Middle frontal gyrus (tissue), 1 donor: Measurements from ENCODE around the gene TAC4.

Experiments
- DNase-seq: peaks from one replicate; pipeline ENCODE4 v3.0.0-alpha.2; 2015; ENCODE audit warnings: low spot score; ENCODE audit errors: extremely low spot score

TAC4 gene

GRCh38 chr17:49873466-49873865 lies 25.6 kb upstream of the TAC4 start:
- DNase-seq: no peak

GRCh38 chr17:49872754-49873377 lies 25.0 kb upstream of the TAC4 start:
- DNase-seq: no peak

- DNase-seq: no peak
These were observed 23.3 kb upstream of the TAC4 start for GRCh38 chr17:49871211-49871610.

GRCh38 chr17:49870298-49870697 lies 22.4 kb upstream of the TAC4 start:
- DNase-seq: no peak

- DNase-seq: no peak
These were observed 21.1 kb upstream of the TAC4 start for GRCh38 chr17:49869038-49869374.

- DNase-seq: no peak
These were observed 19.1 kb upstream of the TAC4 start for GRCh38 chr17:49866882-49867413.

- DNase-seq: no peak
These were observed 18.1 kb upstream of the TAC4 start for GRCh38 chr17:49866019-49866380.

- no peak for DNase-seq
These were observed 15.0 kb upstream of the TAC4 start for GRCh38 chr17:49862781-49863331.

- peak; percentile 26 for DNase-seq
These were observed 13.4 kb upstream of the TAC4 start for GRCh38 chr17:49861150-49861884.

- DNase-seq: no peak
These were observed 12.4 kb upstream of the TAC4 start for GRCh38 chr17:49859991-49860953.

- no peak for DNase-seq
These were observed 10.9 kb upstream of the TAC4 start for GRCh38 chr17:49858796-49859195.

- DNase-seq: no peak
These were observed 6.3 kb upstream of the TAC4 start for GRCh38 chr17:49854126-49854525.

GRCh38 chr17:49853470-49854015 lies 5.7 kb upstream of the TAC4 start:
- no peak for DNase-seq

GRCh38 chr17:49851387-49852291 lies 3.8 kb upstream of the TAC4 start:
- DNase-seq: peak; percentile 26

- DNase-seq: no peak
These were observed 3.0 kb upstream of the TAC4 start for GRCh38 chr17:49850772-49851386.

- no peak for DNase-seq
These were observed 2.3 kb upstream of the TAC4 start for GRCh38 chr17:49850218-49850610.

GRCh38 chr17:49848739-49849138 lies 870 bp upstream of the TAC4 start:
- no peak for DNase-seq

- no peak for DNase-seq
These were observed 744 bp downstream of the TAC4 start for GRCh38 chr17:49846938-49847712.

GRCh38 chr17:49845321-49845720 lies 2.5 kb downstream of the TAC4 start:
- DNase-seq: no peak
